ENCODE results near the gene EME2.

DNA sequence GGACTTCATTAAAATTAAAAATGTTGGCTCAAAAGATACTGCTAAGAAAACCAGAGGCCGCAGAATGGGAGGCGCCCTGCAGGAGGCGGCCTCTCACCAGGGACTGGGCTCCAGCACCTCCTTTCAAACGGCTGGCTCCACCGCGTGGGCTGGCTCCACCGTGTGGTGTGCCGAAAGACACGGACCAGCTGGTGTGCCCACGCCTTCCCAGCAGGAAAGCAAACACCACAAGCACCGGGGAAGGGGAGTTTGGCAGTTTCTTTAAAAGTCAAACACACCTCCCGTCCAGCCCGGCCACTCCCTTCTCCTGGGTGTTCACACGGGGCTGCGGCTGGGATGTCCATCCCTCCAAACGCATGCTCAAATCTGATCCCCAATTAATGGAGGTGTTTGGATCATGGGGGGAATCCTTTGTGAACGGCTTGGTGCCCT lies 40.1 kb downstream of the EME2 start:
- TF ChIP-seq, protein P1, sequence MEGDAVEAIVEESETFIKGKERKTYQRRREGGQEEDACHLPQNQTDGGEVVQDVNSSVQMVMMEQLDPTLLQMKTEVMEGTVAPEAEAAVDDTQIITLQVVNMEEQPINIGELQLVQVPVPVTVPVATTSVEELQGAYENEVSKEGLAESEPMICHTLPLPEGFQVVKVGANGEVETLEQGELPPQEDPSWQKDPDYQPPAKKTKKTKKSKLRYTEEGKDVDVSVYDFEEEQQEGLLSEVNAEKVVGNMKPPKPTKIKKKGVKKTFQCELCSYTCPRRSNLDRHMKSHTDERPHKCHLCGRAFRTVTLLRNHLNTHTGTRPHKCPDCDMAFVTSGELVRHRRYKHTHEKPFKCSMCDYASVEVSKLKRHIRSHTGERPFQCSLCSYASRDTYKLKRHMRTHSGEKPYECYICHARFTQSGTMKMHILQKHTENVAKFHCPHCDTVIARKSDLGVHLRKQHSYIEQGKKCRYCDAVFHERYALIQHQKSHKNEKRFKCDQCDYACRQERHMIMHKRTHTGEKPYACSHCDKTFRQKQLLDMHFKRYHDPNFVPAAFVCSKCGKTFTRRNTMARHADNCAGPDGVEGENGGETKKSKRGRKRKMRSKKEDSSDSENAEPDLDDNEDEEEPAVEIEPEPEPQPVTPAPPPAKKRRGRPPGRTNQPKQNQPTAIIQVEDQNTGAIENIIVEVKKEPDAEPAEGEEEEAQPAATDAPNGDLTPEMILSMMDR (conservative IDR thresholded peaks at IDR 0.05; ENCODE audit: low read depth in 2 of 2), result peak; percentile 66 to 72
- no peak for TF ChIP-seq EZH2 (IDR thresholded peaks at IDR 0.05; ENCODE audit: low read depth, unreplicated experiment)
- TF ChIP-seq, protein P2, sequence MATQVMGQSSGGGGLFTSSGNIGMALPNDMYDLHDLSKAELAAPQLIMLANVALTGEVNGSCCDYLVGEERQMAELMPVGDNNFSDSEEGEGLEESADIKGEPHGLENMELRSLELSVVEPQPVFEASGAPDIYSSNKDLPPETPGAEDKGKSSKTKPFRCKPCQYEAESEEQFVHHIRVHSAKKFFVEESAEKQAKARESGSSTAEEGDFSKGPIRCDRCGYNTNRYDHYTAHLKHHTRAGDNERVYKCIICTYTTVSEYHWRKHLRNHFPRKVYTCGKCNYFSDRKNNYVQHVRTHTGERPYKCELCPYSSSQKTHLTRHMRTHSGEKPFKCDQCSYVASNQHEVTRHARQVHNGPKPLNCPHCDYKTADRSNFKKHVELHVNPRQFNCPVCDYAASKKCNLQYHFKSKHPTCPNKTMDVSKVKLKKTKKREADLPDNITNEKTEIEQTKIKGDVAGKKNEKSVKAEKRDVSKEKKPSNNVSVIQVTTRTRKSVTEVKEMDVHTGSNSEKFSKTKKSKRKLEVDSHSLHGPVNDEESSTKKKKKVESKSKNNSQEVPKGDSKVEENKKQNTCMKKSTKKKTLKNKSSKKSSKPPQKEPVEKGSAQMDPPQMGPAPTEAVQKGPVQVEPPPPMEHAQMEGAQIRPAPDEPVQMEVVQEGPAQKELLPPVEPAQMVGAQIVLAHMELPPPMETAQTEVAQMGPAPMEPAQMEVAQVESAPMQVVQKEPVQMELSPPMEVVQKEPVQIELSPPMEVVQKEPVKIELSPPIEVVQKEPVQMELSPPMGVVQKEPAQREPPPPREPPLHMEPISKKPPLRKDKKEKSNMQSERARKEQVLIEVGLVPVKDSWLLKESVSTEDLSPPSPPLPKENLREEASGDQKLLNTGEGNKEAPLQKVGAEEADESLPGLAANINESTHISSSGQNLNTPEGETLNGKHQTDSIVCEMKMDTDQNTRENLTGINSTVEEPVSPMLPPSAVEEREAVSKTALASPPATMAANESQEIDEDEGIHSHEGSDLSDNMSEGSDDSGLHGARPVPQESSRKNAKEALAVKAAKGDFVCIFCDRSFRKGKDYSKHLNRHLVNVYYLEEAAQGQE (IDR thresholded peaks at IDR 0.05; ENCODE audit: unreplicated experiment), result no peak

Measured in GM23338 (cell line).